GM19328 (cell line): Measurements from ENCODE around the gene SUCO.
"Not testable (repeated sequence)": the region's sequence is repeated elsewhere in the genome, so short reads cannot be mapped to it uniquely, and the experiment has no call there.

Experiments
- ATAC-seq: cut with Tn5 transposase; IDR thresholded peaks from one replicate; pipeline ENCODE4 v1.9.1; 2021; ENCODE audit warnings: mild to moderate bottlenecking, moderate library complexity; ENCODE audit not compliant: unreplicated experiment

The SUCO gene

GRCh38 chr1:172557270-172557669, 24.3 kb downstream of the SUCO start:
- no peak for ATAC-seq

GRCh38 chr1:172559572-172560210, 26.7 kb downstream of the SUCO start:
- ATAC-seq, result no peak

- no peak for ATAC-seq
These were observed 28.3 kb downstream of the SUCO start for GRCh38 chr1:172561252-172561651.

GRCh38 chr1:172566196-172566997, 33.4 kb downstream of the SUCO start:
- no peak for ATAC-seq

GRCh38 chr1:172567720-172568119, 34.8 kb downstream of the SUCO start:
- ATAC-seq, result no peak

GRCh38 chr1:172574080-172574479, 41.1 kb downstream of the SUCO start:
- ATAC-seq, result no peak

- ATAC-seq, result no peak
These were observed 45.6 kb downstream of the SUCO start for GRCh38 chr1:172578586-172578985.

GRCh38 chr1:172581273-172581672, 48.3 kb downstream of the SUCO start:
- ATAC-seq, result no peak

- no peak for ATAC-seq
These were observed 48.8 kb downstream of the SUCO start for GRCh38 chr1:172581779-172582178.

- ATAC-seq, result no peak
These were observed 49.9 kb downstream of the SUCO start for GRCh38 chr1:172582889-172583288.

- ATAC-seq, result no peak
These were observed 52.4 kb downstream of the SUCO start for GRCh38 chr1:172585348-172585747.

- ATAC-seq, result no peak
These were observed 52.9 kb downstream of the SUCO start for GRCh38 chr1:172585861-172586260.

- no peak for ATAC-seq
These were observed 55.6 kb downstream of the SUCO start for GRCh38 chr1:172588296-172589291.

- ATAC-seq, result no peak
These were observed 56.6 kb downstream of the SUCO start for GRCh38 chr1:172589553-172589952.

- ATAC-seq, result not testable (repeated sequence)
These were observed 58.5 kb downstream of the SUCO start for GRCh38 chr1:172591429-172591828.

GRCh38 chr1:172595066-172595465, 62.1 kb downstream of the SUCO start:
- ATAC-seq, result not testable (repeated sequence)

- not testable (repeated sequence) for ATAC-seq
These were observed 63.8 kb downstream of the SUCO start for GRCh38 chr1:172596782-172597181.

- no peak for ATAC-seq
These were observed 67.0 kb downstream of the SUCO start for GRCh38 chr1:172599912-172600311.

GRCh38 chr1:172600615-172601014, 67.7 kb downstream of the SUCO start:
- no peak for ATAC-seq

GRCh38 chr1:172601046-172601630, 68.2 kb downstream of the SUCO start:
- no peak for ATAC-seq

- ATAC-seq, result no peak
These were observed 69.8 kb downstream of the SUCO start for GRCh38 chr1:172602706-172603105.
